A673 (cell line): ENCODE results near the gene LIX1.

ENCODE experiments used
- CTCF ChIP-seq: fragments of 300-800, 200-600 bp; sonication (generic); conservative IDR thresholded peaks from 2 replicates; pipeline ENCODE4 v1.5.1; 2017; ENCODE audit warnings: low read depth, mild to moderate bottlenecking, antibody characterized with exemption, low read length, moderate library complexity, mixed read lengths
- EZH2 ChIP-seq: fragments of 200-600 bp; sonication (generic); IDR thresholded peaks from 2 replicates; pipeline ENCODE4 v1.6.1; 2017; ENCODE audit warnings: borderline replicate concordance, low read depth, mild to moderate bottlenecking, mixed read lengths, antibody characterized with exemption, low read length; ENCODE audit not compliant: poor library complexity, severe bottlenecking

GRCh38 chr5:97163790-97164285 is 21.4 kb upstream of the LIX1 start:
- TF ChIP-seq EZH2 = no peak
- no peak for TF ChIP-seq CTCF
